GM12865 (cell line): ENCODE measurements around the gene ISLR2.

Experiments used
- DNase-seq: peaks from one replicate; pipeline ENCODE4 v3.0.0; 2010; ENCODE audit warnings: low read depth
- H3K4me3 ChIP-seq: 2 replicates; pipeline ENCODE4 v1.5.1; 2011; ENCODE audit warnings: mild to moderate bottlenecking, low read depth, low read length, control low read depth
- TF ChIP-seq, protein P1 (sequence below): IDR thresholded peaks from 2 replicates; pipeline ENCODE4 v1.5.1; 2011; ENCODE audit warnings: low read length, control low read depth, low read depth, inconsistent platforms; ENCODE audit not compliant: insufficient read depth; ENCODE audit errors: missing control alignments

ISLR2 gene

DNA sequence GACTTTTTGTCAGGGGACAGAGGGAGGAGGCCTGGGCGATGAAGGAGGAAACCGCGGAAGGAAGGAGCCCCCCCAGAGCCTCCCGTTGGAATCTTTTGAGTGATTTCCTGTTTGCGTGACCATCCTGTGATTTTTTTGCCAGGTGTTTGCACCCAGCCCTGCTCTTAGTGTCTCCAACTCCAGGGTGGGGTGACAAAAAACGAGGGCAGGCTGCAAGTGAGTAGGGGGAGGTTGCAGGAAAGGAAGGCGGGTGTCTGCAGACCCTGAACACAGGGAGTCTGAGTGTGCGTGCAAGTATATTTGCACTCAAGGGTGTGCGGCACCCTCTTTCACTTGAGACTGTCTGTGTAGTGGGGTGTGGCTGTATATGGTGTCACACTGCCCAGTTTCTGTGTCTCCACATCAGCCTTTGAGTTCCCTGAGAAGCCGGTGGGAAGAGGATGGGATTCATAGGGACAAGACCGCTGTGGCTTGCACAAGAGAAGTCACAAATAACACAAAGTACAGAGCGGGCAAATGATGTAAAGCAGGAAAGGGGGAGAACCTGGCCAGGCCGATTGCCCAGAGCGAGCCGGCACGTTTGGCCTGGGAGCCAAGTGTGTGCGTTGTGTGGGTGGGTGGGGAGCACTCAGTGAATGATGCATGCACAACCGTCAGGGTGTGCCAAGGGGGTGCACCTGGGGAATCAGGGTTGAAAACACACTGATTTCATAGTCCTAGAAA, 6.6 kb downstream of the ISLR2 start:
- H3K4me3 ChIP-seq, result peak overlapping the region; percentile 36
- TF ChIP-seq, protein P1, sequence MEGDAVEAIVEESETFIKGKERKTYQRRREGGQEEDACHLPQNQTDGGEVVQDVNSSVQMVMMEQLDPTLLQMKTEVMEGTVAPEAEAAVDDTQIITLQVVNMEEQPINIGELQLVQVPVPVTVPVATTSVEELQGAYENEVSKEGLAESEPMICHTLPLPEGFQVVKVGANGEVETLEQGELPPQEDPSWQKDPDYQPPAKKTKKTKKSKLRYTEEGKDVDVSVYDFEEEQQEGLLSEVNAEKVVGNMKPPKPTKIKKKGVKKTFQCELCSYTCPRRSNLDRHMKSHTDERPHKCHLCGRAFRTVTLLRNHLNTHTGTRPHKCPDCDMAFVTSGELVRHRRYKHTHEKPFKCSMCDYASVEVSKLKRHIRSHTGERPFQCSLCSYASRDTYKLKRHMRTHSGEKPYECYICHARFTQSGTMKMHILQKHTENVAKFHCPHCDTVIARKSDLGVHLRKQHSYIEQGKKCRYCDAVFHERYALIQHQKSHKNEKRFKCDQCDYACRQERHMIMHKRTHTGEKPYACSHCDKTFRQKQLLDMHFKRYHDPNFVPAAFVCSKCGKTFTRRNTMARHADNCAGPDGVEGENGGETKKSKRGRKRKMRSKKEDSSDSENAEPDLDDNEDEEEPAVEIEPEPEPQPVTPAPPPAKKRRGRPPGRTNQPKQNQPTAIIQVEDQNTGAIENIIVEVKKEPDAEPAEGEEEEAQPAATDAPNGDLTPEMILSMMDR, result no peak
- no peak for DNase-seq

DNA sequence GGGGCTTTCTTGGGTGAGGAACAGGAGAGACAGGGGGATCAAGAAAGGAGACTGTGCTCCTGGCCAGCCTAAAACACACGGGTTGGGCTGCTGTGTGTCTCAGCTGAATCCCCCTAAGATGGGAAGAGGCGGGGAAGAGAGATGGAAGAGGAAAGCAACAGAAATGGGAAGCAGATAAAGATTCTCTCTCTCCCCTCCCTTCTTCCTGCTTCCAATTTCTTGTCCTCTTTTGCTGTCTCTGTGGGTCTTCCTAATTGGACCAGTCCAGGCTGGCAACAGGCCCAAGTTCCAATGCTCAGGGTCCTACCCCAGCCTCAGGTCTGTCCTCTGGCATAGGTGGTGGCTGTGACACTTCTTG, 7.1 kb downstream of the ISLR2 start:
- DNase-seq, result no peak
- TF ChIP-seq, protein P1, result no peak
- no peak overlapping the region for H3K4me3 ChIP-seq

DNA sequence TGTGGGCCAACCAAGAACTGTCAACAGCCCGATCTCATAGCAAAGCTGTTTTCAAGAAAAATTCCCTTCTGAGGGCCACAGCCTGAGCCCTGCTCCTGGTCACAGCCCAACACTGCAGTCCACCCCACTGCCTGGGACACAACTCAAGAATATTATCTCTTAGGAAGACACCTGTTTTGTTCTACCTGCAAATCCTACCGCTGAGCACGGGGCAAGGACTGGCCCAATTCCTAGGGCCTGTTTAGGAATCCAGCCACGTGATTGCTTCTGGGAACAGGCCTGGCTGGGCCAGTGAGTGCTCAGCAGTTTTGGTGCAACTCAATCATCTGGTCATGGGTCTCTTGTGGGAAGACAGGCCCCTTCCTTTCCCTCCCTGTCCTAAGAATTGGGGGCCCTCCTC, 8.3 kb downstream of the ISLR2 start:
- no peak overlapping the region for H3K4me3 ChIP-seq
- DNase-seq, result no peak
- TF ChIP-seq, protein P1, result no peak

DNA sequence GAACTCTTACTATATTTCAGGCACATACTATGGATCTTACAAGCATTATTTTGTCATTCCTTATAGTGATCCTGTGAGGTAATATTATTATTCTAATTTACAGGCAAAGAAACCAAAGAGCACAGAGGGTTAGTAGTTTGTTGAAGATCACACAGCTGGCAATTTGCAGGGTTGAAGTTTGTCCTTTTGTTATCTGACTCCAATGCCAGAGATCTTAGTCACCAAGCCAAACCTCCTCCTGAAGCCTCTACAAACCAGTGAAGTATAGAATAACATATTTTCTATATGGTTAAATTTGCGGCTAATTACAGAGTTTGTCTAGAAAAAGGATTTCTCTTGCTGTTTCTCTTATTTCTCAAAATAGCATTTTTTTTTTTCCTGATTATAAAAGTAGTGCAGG, 11.2 kb downstream of the ISLR2 start:
- no peak overlapping the region for H3K4me3 ChIP-seq
- TF ChIP-seq, protein P1, result no peak
- DNase-seq, result no peak

DNA sequence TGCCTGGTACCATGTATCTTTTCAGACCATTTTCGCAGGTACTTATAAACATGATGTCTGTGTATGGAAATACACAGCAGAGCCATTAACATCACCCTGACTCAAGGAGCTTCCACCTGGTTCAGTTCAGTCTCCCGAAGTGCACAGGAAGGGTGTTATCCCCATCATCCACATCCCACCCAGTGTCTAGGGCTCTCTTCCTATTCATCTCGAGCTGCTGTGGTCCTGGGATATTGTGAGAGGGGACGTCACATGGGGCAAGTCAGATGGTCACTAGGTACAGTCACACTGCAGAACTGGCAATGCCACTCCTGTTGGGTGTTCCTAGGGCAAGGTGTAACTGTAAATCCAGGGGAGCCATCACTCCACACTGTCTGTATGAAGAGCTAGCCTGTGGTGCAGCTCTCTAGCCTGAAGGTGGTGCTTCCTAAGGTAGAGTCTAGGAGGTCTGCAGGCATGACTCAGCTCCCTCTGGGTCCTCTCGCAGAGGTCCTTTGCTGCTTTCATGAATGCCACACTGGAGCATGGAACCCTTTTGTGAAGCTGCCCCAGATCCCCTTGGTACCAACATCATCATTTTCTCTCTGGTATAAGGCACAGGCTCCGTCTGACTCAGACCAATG, 13.9 kb downstream of the ISLR2 start:
- TF ChIP-seq, protein P1, result peak; percentile 34
- no peak overlapping the region for H3K4me3 ChIP-seq
- peak; percentile 60 for DNase-seq

DNA sequence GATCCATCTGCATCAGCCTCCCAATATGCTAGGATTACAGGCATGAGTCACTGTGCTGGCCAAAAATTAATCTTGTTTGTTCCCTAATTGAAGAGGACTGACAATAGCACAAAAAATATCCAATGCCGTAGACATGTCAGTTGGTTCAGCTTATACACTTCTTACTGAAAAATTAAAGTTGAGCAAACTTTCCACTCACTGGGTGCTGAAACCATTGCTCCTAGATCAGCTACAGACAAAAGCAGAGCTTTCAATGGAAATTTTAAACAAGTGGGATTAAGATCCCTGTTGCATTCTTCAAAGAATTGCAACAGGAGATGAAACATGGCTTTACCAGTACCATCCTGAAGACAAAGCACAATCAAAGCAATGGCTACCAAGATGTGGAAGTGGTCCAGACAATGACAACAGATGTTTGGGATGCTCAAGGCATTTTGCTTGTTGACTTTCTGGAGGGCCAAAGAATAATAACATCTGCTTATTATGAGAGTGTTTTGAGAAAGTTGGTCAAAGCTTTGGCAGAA, 16.0 kb downstream of the ISLR2 start:
- H3K4me3 ChIP-seq, result no peak overlapping the region
- DNase-seq, result no peak
- TF ChIP-seq, protein P1, result no peak
